GM12878 (cell line): ENCODE measurements around the gene ZIC5. TPM values are rescaled to one million over a fixed set of nuclear protein-coding genes. Genes with fewer than 3 reads are reported as not detected.

ENCODE experiments used
- ATAC-seq: fragments of 200-7000 bp; cut with Tn5 transposase; 3 replicates; pipeline ENCODE4 v1.9.1; 2020; ENCODE audit warnings: mild to moderate bottlenecking, moderate library complexity
- BruUV-seq: library from RNA; stranded (reverse); fragments of 400-500 nt; replicated peaks from 2 replicates; lab custom pipeline; 2021; lab: Mats Ljungman, UMichigan
- CTCF ChIA-PET: fragments of 300-600 bp; sonication (Branson Sonifier 250); formaldehyde crosslinking; extraction: SDS; loops from one replicate; lab custom pipeline; 2021; ENCODE audit warnings: inconsistent platforms; lab: Yijun Ruan, JAX
- POLR2A ChIA-PET: fragments of 350-600 bp; formaldehyde crosslinking; extraction: SDS; loops from one replicate; lab custom pipeline; 2021; ENCODE audit warnings: inconsistent platforms; lab: Charles Lee
- RAD21 ChIA-PET: fragments of 300-600 bp; sonication (Branson Sonifier 250); formaldehyde crosslinking; loops from one replicate; lab custom pipeline; 2023; ENCODE audit warnings: antibody characterized with exemption; ENCODE audit not compliant: unreplicated experiment; lab: Charles Lee
- SMC1A ChIA-PET: fragments of 300-600 bp; sonication (Branson Sonifier 250); formaldehyde crosslinking; loops from one replicate; lab custom pipeline; 2023; ENCODE audit not compliant: unreplicated experiment, uncharacterized antibody; lab: Charles Lee
- DNase-seq: peaks from one replicate; pipeline ENCODE4 v3.0.0-alpha.2; 2011; ENCODE audit warnings: low read depth, low spot score
- FAIRE-seq: peaks from 3 replicates; lab custom pipeline; 2011; peaks lifted over from hg19 to GRCh38; lab: Jason Lieb, UNC
- H2AFZ ChIP-seq: 2 replicates; pipeline ENCODE4 v1.6.0; 2011; ENCODE audit warnings: low read depth, low read length, control low read depth; ENCODE audit not compliant: control insufficient read depth
- H3K27ac ChIP-seq: 2 replicates; pipeline ENCODE4 v1.5.1; 2011; ENCODE audit warnings: control low read depth; ENCODE audit not compliant: control insufficient read depth, insufficient read depth
- H3K27me3 ChIP-seq, 2 experiments: replicated peaks in 1 of 2; 2 replicates each; pipeline versions ENCODE4 v1.6.0 to v1.6.1; 2011; ENCODE audit warnings: low read length in 1 of 2; ENCODE audit not compliant: control insufficient read depth in 2 of 2, insufficient read depth in 2 of 2
- H3K36me3 ChIP-seq, 2 experiments: 2 replicates each; pipeline ENCODE4 v1.5.1; 2011; ENCODE audit warnings: low read length in 1 of 2; ENCODE audit not compliant: control insufficient read depth in 2 of 2, insufficient read depth in 2 of 2
- H3K4me1 ChIP-seq: 2 replicates; pipeline ENCODE4 v1.6.1; 2011; ENCODE audit warnings: mild to moderate bottlenecking, low read length, moderate library complexity, mixed read lengths; ENCODE audit not compliant: control insufficient read depth, insufficient read depth
- H3K4me2 ChIP-seq: 2 replicates; pipeline ENCODE4 v1.6.0; 2011; ENCODE audit warnings: control low read depth; ENCODE audit not compliant: control insufficient read depth, insufficient read depth
- H3K4me3 ChIP-seq: fragments of 200-600 bp; sonication (generic); 2 replicates; pipeline ENCODE4 v1.5.1; 2016
- H3K79me2 ChIP-seq: 2 replicates; pipeline ENCODE4 v1.6.0; 2011; ENCODE audit warnings: low read length; ENCODE audit not compliant: control insufficient read depth, insufficient read depth
- H3K9ac ChIP-seq: 2 replicates; pipeline ENCODE4 v1.8.0; 2011; ENCODE audit warnings: low read length, control low read depth, mixed read lengths; ENCODE audit not compliant: control insufficient read depth, insufficient read depth
- H3K9me3 ChIP-seq: replicated peaks from 3 replicates; pipeline ENCODE4 v1.5.1; 2011; ENCODE audit warnings: mild to moderate bottlenecking, low read length; ENCODE audit not compliant: control insufficient read depth, insufficient read depth
- H4K20me1 ChIP-seq: 2 replicates; pipeline ENCODE4 v1.6.0; 2011; ENCODE audit not compliant: control insufficient read depth, insufficient read depth
- BCLAF1 ChIP-seq: fragments of 450-650 bp; IDR thresholded peaks from 2 replicates; pipeline ENCODE4 v1.6.1; 2017; ENCODE audit warnings: antibody characterized with exemption, mild to moderate bottlenecking, moderate library complexity
- CREB1 ChIP-seq: IDR thresholded peaks from 2 replicates; pipeline ENCODE4 v1.6.1; 2012; ENCODE audit warnings: low read depth, mild to moderate bottlenecking, inconsistent platforms
- CTCF ChIP-seq, 3 experiments: IDR thresholded peaks in 2 of 3; conservative IDR thresholded peaks in 1 of 3; 2 replicates each; pipeline ENCODE4 v1.5.1; 2011; ENCODE audit warnings: low read depth in 3 of 3, low read length in 3 of 3, mild to moderate bottlenecking in 3 of 3, control low read depth in 2 of 3, moderate library complexity in 2 of 3, inconsistent platforms in 1 of 3, mixed read lengths in 1 of 3; ENCODE audit not compliant: control insufficient read depth in 2 of 3, insufficient read depth in 1 of 3; ENCODE audit errors: extremely low read depth in 1 of 3
- MLLT1 ChIP-seq: fragments of 450-650 bp; IDR thresholded peaks from 2 replicates; pipeline ENCODE4 v1.6.1; 2016; ENCODE audit warnings: mild to moderate bottlenecking
- NR2C1 ChIP-seq: fragments of 450-650 bp; IDR thresholded peaks from 2 replicates; pipeline ENCODE4 v1.6.1; 2017; ENCODE audit warnings: antibody characterized with exemption, mild to moderate bottlenecking, moderate library complexity
- PAX8 ChIP-seq: fragments of 450-650 bp; IDR thresholded peaks from 2 replicates; pipeline ENCODE4 v1.6.1; 2017; ENCODE audit warnings: mild to moderate bottlenecking, moderate library complexity
- SKIL ChIP-seq: fragments of 450-650 bp; IDR thresholded peaks from 2 replicates; pipeline ENCODE4 v1.6.1; 2017; ENCODE audit warnings: mild to moderate bottlenecking, low read depth, inconsistent platforms; ENCODE audit not compliant: poor library complexity, severe bottlenecking
- SPI1 ChIP-seq: IDR thresholded peaks from 2 replicates; pipeline ENCODE4 v1.6.1; 2011; ENCODE audit warnings: low read depth, mild to moderate bottlenecking, low read length, moderate library complexity, borderline replicate concordance; ENCODE audit not compliant: insufficient read depth
- YBX1 ChIP-seq: fragments of 450-650 bp; IDR thresholded peaks from 2 replicates; pipeline ENCODE4 v1.6.1; 2016; ENCODE audit warnings: antibody characterized with exemption
- ZBTB40 ChIP-seq: fragments of 450-650 bp; IDR thresholded peaks from 2 replicates; pipeline ENCODE4 v1.6.1; 2016; ENCODE audit warnings: mild to moderate bottlenecking, moderate library complexity, borderline replicate concordance
- WGBS: methylation state at CpG from one replicate; pipeline ENCODE4 v1.1.6; 2016; ENCODE audit warnings: low lambda C conversion rate; ENCODE audit not compliant: insufficient replicate concordance, insufficient coverage; ENCODE audit errors: missing lambda C conversion rate; 5-methylcytosine and 5-hydroxymethylcytosine counted together
- in situ Hi-C: fragments of 300-500 bp; cut with MboI; formaldehyde crosslinking; loops from 9 replicates; pipeline ENCODE4 v1.14.3; 2018; ENCODE audit warnings: mixed read lengths
- intact Hi-C: fragments of 100-400 bp; cut with micrococcal nuclease; formaldehyde crosslinking; loops from one replicate; pipeline ENCODE4 v1.14.2; 2022; ENCODE audit not compliant: unreplicated experiment
- polyA plus RNA-seq, 11 experiments: library from polyadenylated mRNA; depleted of rRNA in 4 of 11; unstranded in 6 of 11; stranded (reverse) in 5 of 11; fragments of >200 nt; fragmentation: Nextera tagmentation in 4 of 11; fragmentation: Illumina TruSeq in 1 of 11; extraction: Ambion mirVana in 4 of 11; extraction: Trizol in 1 of 11; gene quantifications; 1 replicate in 1 of 11; 2 replicates in 10 of 11; pipeline versions ENCODE4 v1.2.1 to v1.2.3, GENCODE V29; 2011 to 2016; ENCODE audit warnings: inconsistent platforms in 2 of 11, missing spikeins in 2 of 11, low read depth in 1 of 11
- total RNA-seq, 4 experiments: library from RNA; depleted of rRNA in 3 of 4; stranded (reverse); fragments of >200 nt in 3 of 4; fragmentation: Illumina TruSeq in 1 of 4; extraction: Trizol in 1 of 4; gene quantifications; 2 replicates each; pipeline versions ENCODE4 v1.2.1 to v1.2.3, GENCODE V29; 2013 to 2021

The ZIC5 gene
- total and polyA plus RNA-seq, 10 of the 15 experiments (the other 5 are each of a cell fraction or from before 2014, with no cell fraction given): not detected

- Histone ChIP-seq H3K36me3 (no peaks in the 10 kb centered on the region), H3K9ac (no peak overlapping the region), H4K20me1 (no peaks in the 10 kb centered on the region), H3K4me2 (0 out of 2 replicates have a peak overlapping the region, but pooled peaks have one; percentile 5), H2AFZ (no peak overlapping the region), H3K9me3 (no peaks in the 10 kb centered on the region), H3K4me1 (no peaks in the 10 kb centered on the region), H3K79me2 (no peaks in the 10 kb centered on the region), H3K27ac (no peak overlapping the region), H3K4me3 (no peak overlapping the region), H3K27me3 (peaks cover 12 to 24% of the 10 kb centered on the region in 2 experiments)
- ATAC-seq (no peak), DNase-seq (no peak), FAIRE-seq (no peak)
- 32% methylated on average over 37 of the region's 49 CpGs for WGBS
- in situ Hi-C loops: no loop called here
- BruUV-seq: no TSS peak
- SMC1A ChIA-PET: no interaction called here
- intact Hi-C loops: no loop called here
- POLR2A ChIA-PET: no interaction called here
- CTCF ChIA-PET: no interaction called here
- RAD21 ChIA-PET: no interaction called here
- TF ChIP-seq SPI1 (no peak), PAX8 (no peak), YBX1 (no peak), BCLAF1 (no peak), MLLT1 (no peak), ZBTB40 (no peak), SKIL (no peak), NR2C1 (no peak), CREB1 (no peak), CTCF (IDR thresholded peaks at IDR 0.05 in 2 of 3, conservative IDR thresholded peaks at IDR 0.05 in 1 of 3; ENCODE audit: control insufficient read depth in 2 of 3, extremely low read depth in 1 of 3, insufficient read depth in 1 of 3, low read depth in 3 of 3, low read length in 3 of 3) (no peak)
These were observed 11.9 kb downstream of the ZIC5 start for GRCh38 chr13:99959540-99960230.
